ENCODE data around the gene AK9.
"Not testable (repeated sequence)": the region's sequence is repeated elsewhere in the genome, so short reads cannot be mapped to it uniquely, and the experiment has no call there.

Gene AK9

DNA sequence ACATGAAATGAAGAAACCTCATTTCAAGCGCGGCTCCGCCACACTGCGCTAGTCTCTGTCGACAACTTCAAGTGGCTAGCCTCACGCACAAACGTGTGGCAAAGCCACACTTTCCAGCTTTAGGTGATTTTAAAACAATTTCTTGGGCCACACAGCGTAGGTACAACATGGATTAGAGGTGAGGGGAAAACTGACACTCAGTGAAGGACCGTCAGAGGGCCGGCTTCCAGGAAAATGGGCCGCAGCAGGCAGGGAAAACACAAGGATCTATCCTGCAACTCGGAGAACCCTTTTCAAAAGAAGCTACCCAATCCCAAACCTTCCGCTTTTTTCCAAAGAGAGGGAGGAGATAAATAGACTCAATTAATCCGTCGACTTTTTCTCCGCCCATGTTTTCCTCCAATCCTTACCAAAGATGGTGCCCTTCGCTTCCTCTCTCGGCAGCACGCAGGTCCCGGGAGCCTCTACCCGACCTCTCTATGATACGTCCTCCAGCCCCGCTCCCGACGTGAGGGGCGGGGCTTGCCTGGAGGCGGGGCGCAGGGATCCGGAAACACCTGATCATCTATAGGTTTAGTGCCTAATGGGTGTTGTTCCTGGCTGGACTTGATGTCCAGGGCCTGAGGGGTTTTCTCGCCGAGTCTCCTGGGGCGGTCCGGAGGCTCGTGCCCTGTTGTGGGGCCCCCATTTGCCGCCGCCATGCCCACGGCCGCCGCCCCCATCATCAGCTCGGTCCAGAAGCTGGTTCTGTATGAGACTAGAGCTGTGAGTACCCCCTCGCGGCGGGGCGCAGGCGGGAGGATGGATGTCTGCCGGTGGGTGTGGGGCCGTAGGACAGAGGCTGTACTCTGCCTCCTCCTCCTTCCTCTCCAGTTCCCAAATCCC is at the start of gene AK9, which contains the start of gene FIG4:
Gene AK9 (minus strand): TSS at position 466 of the 885 bp plus-strand sequence. CDS start 15,457 bp downstream, outside the sequence.
Gene FIG4 (plus strand): TSS at position 560 of the 885 bp plus-strand sequence. CDS start 140 bp downstream, at position 700.
- DNase-seq: peak; percentile 97

DNA sequence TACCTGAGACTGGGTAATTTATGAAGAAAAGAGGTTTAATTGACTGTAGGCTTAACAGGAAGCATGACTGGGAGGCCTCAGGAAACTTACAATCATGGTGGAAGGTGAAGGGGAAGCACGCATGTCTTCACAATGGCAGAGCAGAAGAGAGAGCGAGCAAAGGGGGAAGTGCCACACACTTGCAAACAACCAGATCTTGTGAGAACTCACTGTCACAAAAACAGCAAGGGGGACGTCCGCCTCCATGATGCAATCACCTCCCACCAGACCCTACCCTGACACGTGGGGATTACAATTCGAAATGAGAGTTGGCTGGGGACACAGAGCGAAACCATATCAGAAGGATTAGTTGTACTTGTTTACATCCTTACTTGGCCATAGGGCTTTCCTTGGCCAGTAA is 49.8 kb upstream of the AK9 start:
- DNase-seq: no peak

GRCh38 chr6:109739686-109740085 is 48.7 kb upstream of the AK9 start:
- no peak for DNase-seq

- no peak for DNase-seq
Measured at GRCh38 chr6:109738667-109739066, 47.7 kb upstream of the AK9 start.

DNA sequence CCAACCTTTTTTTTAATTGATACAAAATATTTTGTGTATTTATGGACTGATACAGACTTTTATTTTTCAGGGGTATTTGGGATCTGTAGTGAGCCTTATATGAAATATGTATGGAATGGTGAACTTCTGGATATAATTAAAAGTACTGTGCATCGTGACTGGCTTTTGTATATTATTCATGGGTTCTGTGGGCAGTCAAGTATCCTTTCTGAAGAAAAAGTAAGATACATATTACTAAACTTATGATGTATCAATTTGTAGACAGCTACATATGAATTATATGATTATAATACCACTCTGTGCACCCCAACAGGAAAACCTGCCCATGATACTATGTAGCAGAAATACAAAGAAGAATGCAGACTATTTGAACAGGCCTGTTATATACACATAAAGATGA is 47.3 kb upstream of the AK9 start:
- no peak for DNase-seq

GRCh38 chr6:109736273-109737025 is 45.4 kb upstream of the AK9 start:
- no peak for DNase-seq

DNA sequence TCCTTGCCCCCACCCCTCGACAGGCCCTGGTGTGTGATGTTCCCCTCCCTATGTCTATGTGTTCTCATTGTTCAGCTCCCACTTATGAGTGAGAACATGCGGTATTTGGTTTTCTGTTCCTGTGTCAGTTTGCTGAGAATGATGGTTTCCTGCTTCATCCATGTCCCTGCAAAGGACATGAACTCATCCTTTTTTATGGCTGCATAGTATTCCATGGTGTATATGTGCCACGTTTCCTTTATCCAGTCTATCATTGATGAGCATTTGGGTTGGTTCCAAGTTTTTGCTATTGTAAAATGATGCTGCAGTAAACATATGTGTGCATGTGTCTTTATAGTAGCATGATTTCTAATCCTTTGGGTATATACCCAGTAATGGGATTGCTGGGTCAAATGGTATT is 34.2 kb upstream of the AK9 start:
- not testable (repeated sequence) for DNase-seq

GRCh38 chr6:109722564-109723254 is 31.7 kb upstream of the AK9 start:
- DNase-seq: no peak

DNA sequence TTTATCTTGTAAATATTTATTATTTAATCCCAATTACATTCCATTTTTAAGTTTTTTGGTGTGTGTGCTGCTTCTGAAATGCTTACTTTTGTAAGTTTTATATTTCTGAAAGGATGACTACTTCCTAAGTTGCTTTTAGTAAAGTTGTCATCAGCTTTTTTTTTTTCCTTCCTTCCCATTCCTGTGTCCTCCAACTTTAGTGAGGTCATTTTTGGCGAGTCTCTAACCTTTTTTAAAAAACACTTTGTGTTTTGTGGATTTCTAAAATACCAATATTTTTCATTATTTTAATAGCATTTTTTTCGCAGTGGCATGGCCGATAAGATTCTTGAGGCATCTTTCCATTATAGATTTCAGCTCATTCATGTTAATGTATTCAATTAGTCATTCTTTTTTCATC is 31.0 kb upstream of the AK9 start:
- no peak for DNase-seq

DNA sequence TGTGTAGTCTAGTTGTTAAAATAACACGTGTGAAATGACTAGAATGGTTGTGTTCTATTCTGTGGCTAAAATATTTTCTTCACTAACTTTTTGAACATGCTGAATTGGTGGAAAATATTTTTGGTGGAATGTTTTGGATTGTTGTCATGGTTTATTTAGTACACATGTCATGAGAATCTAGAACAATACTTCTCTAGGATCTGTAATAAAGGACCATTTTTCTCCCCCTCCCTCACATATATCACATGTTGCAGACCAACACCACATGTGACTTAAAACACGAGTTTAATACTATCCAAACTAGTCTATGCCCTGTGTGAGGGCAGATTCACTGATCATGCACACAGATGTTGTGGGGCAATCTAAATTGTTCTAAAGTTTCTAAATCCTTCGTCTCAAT is 29.3 kb upstream of the AK9 start:
- DNase-seq: no peak

- no peak for DNase-seq
Measured at GRCh38 chr6:109718991-109719390, 28.0 kb upstream of the AK9 start.

GRCh38 chr6:109717971-109718370 is 27.0 kb upstream of the AK9 start:
- peak; percentile 22 for DNase-seq

- DNase-seq: no peak
Measured at GRCh38 chr6:109715616-109716015, 24.6 kb upstream of the AK9 start.

DNA sequence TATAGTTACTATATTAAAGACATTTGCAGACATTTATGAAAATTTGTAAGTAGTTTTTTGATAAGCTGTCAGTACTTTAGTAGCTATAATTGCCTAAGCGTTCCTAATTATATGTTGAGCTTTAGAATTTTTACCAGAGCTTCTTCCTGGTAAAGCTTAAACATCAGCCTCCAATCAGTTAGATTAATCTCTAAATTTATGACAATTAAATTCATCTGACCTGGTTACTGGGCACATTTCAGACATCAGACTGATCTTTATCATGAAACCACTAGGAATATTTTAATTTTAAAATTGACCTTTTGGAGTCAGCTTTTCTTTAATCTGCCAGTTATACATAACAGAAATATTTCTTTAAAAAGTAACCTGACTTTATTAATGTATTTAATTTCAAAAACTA is 23.6 kb upstream of the AK9 start:
- DNase-seq: no peak

DNA sequence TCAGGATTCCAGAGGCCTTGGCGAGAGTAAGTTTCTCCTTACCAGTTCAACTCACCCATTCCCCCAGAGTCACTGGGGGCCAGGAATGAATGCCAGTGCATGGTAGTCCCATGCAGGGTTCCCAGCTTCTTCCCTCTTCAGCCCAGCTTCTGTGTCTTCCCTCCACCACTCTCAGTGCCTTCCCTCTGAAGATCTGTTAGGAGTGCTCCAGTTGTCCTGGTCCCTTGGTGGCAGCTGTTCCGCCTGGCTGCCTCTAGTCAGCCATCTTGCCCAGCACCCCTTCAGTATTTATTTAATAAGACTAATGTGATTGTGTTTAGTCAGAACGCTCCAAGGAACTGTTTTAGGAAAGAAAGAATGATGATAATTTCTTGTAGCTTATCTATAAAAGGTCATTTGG is 23.2 kb upstream of the AK9 start:
- DNase-seq: no peak

- no peak for DNase-seq
Measured at GRCh38 chr6:109713097-109713496, 22.1 kb upstream of the AK9 start.

DNA sequence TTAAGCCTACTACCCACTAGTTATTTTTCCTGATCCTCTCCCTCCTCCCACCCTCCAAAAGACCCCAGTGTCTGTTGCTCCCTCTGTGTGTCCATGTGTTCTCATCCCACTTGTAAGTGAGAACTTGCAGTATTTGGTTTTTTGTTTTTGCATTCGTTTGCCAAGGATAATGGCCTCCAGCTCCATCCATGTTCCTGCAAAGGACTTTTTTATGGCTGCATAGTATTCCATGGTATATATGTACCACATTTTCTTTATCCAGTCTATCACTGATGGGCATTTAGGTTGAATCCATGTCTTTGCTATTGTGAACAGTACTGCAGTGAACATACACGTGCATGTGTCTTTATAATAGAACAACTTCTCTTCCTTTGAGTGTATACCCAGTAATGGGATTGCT is 17.1 kb upstream of the AK9 start:
- not testable (repeated sequence) for DNase-seq

DNA sequence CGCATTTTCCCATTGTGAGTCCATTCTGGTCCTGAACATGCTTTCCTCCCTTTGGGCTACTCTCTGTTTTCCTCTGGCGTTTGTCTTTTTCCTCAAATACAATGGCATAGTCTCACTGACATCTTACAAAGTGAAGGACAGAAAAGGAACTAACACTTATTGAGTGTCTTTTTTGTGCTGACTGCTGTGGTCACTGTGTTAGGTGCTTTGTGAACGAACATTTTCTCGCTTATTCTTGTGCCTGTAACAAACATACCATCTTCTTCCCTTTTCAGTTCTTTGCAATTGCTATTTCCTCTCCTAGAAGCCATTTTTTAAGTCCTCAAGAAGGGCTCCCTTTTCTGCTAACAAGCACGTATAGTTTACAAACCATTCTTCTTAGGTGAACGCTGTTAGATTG is 15.5 kb upstream of the AK9 start:
- DNase-seq: no peak

- peak; percentile 90 for DNase-seq
Measured at GRCh38 chr6:109705258-109705657, 14.3 kb upstream of the AK9 start.

GRCh38 chr6:109702791-109703190 is 11.8 kb upstream of the AK9 start:
- no peak for DNase-seq

DNA sequence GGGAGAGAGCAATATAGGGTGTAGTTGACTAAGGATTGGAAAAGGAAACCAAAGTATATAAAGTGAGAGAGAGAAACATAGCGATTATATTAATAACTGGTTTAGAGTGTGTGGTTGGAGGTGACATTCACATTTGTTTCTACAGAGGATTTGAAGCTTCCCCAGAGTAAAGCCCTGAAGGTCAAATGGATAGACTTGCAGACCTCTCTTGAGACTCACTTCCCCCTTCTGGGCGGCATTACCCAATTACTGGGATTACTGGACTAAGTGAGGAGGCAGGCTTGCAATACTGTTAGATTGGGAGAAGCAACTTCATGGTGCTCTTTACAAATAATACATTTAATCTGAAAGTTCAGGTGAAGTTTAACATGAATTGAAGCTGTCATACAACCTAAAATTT is 10.8 kb upstream of the AK9 start:
- DNase-seq: no peak

- DNase-seq: no peak
Measured at GRCh38 chr6:109701221-109701620, 10.2 kb upstream of the AK9 start.

DNA sequence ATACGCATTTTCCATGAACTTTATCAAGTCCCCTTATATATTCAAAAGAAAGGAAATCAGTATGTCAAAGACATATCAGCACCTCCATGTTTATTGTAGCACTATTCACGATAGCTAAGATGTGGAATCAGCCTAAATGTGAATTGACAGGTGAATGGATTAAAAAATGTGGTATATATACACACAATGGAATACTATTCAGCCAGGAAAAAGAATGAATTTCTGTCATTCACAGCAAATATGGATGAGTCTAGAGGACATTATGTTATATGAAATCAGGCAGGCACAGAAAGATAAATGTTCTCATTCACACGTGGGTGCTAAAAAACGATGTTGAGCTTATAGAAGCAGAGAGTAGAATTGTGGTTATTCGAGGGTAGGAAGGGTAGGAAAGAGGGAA is 5.4 kb upstream of the AK9 start:
- no peak for DNase-seq
